Measurements from ENCODE around the gene DIAPH1.

DNA sequence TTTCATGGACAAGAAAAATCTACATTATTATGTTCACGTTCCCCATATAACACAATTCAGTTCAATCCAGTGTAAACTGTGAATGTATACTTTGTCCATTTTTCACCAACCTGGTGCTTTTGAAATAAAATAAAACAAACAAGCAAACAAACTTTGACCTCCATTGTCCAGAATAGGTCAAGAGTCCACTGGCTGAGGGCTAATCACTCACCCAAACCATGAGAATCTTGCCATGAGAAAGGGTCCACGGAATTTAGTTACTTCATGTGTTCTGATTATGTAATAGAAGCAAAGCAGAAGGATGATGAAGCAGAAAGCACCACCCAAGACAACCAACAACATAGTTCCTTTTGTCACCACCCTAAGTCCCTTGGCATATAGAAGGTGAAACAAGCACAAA is 28.7 kb downstream of the DIAPH1 start:
- TF ChIP-seq, protein P1, sequence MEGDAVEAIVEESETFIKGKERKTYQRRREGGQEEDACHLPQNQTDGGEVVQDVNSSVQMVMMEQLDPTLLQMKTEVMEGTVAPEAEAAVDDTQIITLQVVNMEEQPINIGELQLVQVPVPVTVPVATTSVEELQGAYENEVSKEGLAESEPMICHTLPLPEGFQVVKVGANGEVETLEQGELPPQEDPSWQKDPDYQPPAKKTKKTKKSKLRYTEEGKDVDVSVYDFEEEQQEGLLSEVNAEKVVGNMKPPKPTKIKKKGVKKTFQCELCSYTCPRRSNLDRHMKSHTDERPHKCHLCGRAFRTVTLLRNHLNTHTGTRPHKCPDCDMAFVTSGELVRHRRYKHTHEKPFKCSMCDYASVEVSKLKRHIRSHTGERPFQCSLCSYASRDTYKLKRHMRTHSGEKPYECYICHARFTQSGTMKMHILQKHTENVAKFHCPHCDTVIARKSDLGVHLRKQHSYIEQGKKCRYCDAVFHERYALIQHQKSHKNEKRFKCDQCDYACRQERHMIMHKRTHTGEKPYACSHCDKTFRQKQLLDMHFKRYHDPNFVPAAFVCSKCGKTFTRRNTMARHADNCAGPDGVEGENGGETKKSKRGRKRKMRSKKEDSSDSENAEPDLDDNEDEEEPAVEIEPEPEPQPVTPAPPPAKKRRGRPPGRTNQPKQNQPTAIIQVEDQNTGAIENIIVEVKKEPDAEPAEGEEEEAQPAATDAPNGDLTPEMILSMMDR (IDR thresholded peaks at IDR 0.05): no peak
- TF ChIP-seq POLR2A (IDR thresholded peaks at IDR 0.05): no peak

All from vagina (tissue), 2 donors.